OCI-LY3 (cell line): Measurements from ENCODE around the gene ADARB1.

ENCODE experiments used
- H2AFZ ChIP-seq: fragments of 200-600, 300-600 bp; shearing (Covaris generic); 2 replicates; pipeline ENCODE4 v1.6.0; 2014; ENCODE audit warnings: antibody characterized with exemption, low read depth, low read length
- H3K27ac ChIP-seq: fragments of 200-600, 300-600 bp; sonication (generic); 2 replicates; pipeline ENCODE4 v1.5.1; 2014; ENCODE audit warnings: mild to moderate bottlenecking, low read length, moderate library complexity, mixed read lengths
- H3K27me3 ChIP-seq: fragments of 200-600, 300-600 bp; sonication (generic); 2 replicates; pipeline ENCODE4 v1.6.1; 2014; ENCODE audit warnings: low read depth, low read length, mixed read lengths
- H3K36me3 ChIP-seq: fragments of 200-600, 300-600 bp; sonication (generic); replicated peaks from 2 replicates; pipeline ENCODE3; 2014; ENCODE audit warnings: low read depth, low read length, mixed read lengths
- H3K4me1 ChIP-seq: fragments of 300-600, 200-600 bp; sonication (generic); 2 replicates; pipeline ENCODE4 v1.6.1; 2014; ENCODE audit warnings: low read length, mixed read lengths
- H3K4me2 ChIP-seq: fragments of 200-600, 300-600 bp; sonication (generic); 2 replicates; pipeline ENCODE4 v1.6.1; 2014; ENCODE audit warnings: low read length, mixed read lengths
- H3K4me3 ChIP-seq: fragments of 300-600, 200-600 bp; sonication (generic); 2 replicates; pipeline ENCODE4 v1.5.1; 2014; ENCODE audit warnings: antibody characterized with exemption, mild to moderate bottlenecking, low read length, moderate library complexity
- H3K79me2 ChIP-seq: fragments of 300-600, 200-600 bp; shearing (Covaris generic); 2 replicates; pipeline ENCODE4 v1.6.1; 2014; ENCODE audit warnings: mild to moderate bottlenecking, low read length, mixed read lengths
- H3K9ac ChIP-seq: fragments of 300-600, 200-600 bp; shearing (Covaris generic); 2 replicates; pipeline ENCODE4 v1.6.0; 2014; ENCODE audit warnings: mild to moderate bottlenecking, low read length, moderate library complexity
- H3K9me3 ChIP-seq: fragments of 200-600, 300-600 bp; shearing (Covaris generic); 2 replicates; pipeline ENCODE4 v1.6.1; 2014; ENCODE audit warnings: low read length, mixed read lengths; ENCODE audit not compliant: insufficient read depth
- H4K20me1 ChIP-seq: fragments of 200-600, 300-600 bp; sonication (generic); 2 replicates; pipeline ENCODE4 v1.6.1; 2016; ENCODE audit warnings: low read length, mixed read lengths; ENCODE audit not compliant: insufficient read depth
- CTCF ChIP-seq: fragments of 200-600, 300-600 bp; sonication (generic); IDR thresholded peaks from 2 replicates; pipeline ENCODE4 v1.5.1; 2014; ENCODE audit warnings: antibody characterized with exemption, low read length, low read depth
- EZH2phosphoT487 ChIP-seq: fragments of 200-600 bp; shearing (Covaris generic); IDR thresholded peaks from 2 replicates; pipeline ENCODE4 v1.6.1; 2018; ENCODE audit warnings: antibody characterized with exemption, mixed run types, low read depth

The ADARB1 gene

GRCh38 chr21:45074048-45074817, at the start of gene ADARB1:
ADARB1 (plus strand) TSS chr21:45074580; CDS start chr21:45171657, 97,077 bp downstream.
- Histone ChIP-seq H3K4me3 (peak within 1 kb of the TSS; percentile 82), H3K27ac (no peak within 1 kb of the TSS), H3K36me3 (no peaks in the 10 kb centered on the region), H3K9me3 (no peaks in the 10 kb centered on the region), H3K27me3 (no peaks in the 10 kb centered on the region), H3K4me1 (peaks cover 15% of the 10 kb centered on the region), H3K9ac (peak within 1 kb of the TSS; percentile 74), H4K20me1 (no peaks in the 10 kb centered on the region), H2AFZ (peak within 1 kb of the TSS; percentile 63; the same call in 1 of the 2 replicates), H3K79me2 (no peaks in the 10 kb centered on the region), H3K4me2 (peak within 1 kb of the TSS; percentile 80)
- no peak for TF ChIP-seq EZH2phosphoT487
- no peak for TF ChIP-seq CTCF

GRCh38 chr21:45026066-45026745, 48.2 kb upstream of the ADARB1 start:
- no peak for TF ChIP-seq EZH2phosphoT487
- no peak for TF ChIP-seq CTCF
- no peak overlapping the region for H2AFZ ChIP-seq
- H3K27ac ChIP-seq = no peak overlapping the region
- no peaks in the 10 kb centered on the region for H3K4me1 ChIP-seq
- 0 out of 2 replicates have a peak, but pooled peaks cover 2% of the 10 kb centered on the region for H3K27me3 ChIP-seq
- H3K4me3 ChIP-seq = no peak overlapping the region
- H3K36me3 ChIP-seq = no peaks in the 10 kb centered on the region
- H3K79me2 ChIP-seq = no peaks in the 10 kb centered on the region
- no peak overlapping the region for H3K9ac ChIP-seq
- H3K9me3 ChIP-seq = no peaks in the 10 kb centered on the region
- H3K4me2 ChIP-seq = no peak overlapping the region
- no peaks in the 10 kb centered on the region for H4K20me1 ChIP-seq

GRCh38 chr21:45026826-45027225, 47.6 kb upstream of the ADARB1 start:
- no peaks in the 10 kb centered on the region for H3K4me1 ChIP-seq
- 0 out of 2 replicates have a peak, but pooled peaks cover 2% of the 10 kb centered on the region for H3K27me3 ChIP-seq
- no peak overlapping the region for H3K27ac ChIP-seq
- H4K20me1 ChIP-seq = no peaks in the 10 kb centered on the region
- H3K4me3 ChIP-seq = no peak overlapping the region
- no peaks in the 10 kb centered on the region for H3K9me3 ChIP-seq
- no peak for TF ChIP-seq CTCF
- H3K4me2 ChIP-seq = no peak overlapping the region
- no peak overlapping the region for H2AFZ ChIP-seq
- no peaks in the 10 kb centered on the region for H3K79me2 ChIP-seq
- H3K9ac ChIP-seq = no peak overlapping the region
- H3K36me3 ChIP-seq = no peaks in the 10 kb centered on the region
